HG02884 (cell line): ENCODE measurements around the gene TBXAS1.

ENCODE experiments used
- ATAC-seq: cut with Tn5 transposase; IDR thresholded peaks from one replicate; pipeline ENCODE4 v1.9.1; 2021; ENCODE audit warnings: mild to moderate bottlenecking, moderate library complexity; ENCODE audit not compliant: unreplicated experiment

The TBXAS1 gene

DNA sequence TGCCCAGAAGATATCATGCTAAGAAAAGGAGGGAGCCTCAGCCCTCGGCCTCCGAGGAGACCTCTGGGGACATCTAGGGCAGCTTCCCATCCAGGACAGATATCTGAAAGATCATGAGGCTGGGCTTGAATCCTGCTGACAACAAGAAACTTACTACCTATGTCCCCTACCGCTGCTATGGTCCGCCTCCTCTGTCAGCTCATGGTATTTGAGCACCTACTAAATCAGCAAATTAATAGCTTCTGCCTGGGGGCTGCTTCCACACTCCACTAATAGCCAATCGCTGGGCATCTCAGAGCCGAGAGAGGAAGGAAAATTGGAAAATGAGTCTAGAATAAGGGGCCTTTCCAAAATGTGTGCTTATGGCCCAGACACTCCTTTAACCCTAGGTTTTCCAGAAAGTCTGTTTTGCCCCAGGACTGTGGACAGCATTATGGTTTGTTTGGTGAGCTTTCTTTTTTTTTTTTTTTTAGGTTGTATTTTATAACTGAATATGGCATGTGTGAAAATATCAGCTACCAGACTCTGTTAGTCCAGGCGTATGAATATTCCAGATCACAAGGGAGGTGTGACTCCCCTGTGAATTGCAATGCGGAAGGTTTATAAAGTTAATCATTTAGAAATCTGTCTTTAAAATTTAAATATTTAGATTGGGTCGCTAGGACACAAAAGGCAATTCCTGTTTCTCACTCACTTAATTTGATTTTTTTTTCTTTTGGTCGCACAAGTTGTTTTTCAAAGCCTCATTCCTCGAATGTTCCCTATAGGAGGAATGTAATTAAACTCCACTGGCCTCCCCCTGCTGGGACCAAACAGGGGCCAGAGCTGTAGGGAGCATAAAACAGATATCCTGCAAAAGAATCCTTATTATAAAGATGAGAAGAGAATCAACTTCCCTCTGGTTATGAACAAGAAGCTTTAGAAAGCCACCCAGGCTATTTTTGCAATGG, 144.3 kb downstream of the TBXAS1 start:
- ATAC-seq: no peak

DNA sequence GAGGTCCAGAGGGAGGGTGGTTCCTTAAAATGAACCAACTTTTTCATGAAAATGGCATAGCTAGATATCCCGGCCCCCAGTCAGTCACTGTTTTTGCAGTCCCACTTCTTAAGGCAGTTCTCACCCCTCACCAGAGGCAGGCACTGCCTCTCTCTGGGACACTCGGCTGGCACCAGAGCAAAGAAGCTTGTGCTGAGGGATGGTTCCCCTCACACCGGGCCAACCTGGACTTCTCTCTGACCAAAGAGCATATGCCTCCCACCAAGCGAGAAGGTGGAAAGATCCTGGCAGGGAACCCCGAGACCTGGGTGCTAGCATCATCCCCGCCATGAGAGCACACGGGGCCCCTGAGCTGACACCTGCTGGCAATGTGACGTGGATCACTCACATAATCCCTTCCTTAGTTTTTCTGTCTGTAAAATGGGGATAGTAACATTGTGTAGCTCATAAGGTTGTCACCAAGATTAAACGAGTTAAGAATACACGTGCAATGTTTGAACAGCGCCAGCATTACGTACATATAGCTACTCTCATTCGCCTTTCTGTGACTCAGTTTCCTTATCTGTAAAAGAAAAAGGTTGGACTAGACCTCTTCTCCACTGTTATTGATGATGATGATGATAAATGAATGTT, 145.2 kb downstream of the TBXAS1 start:
- no peak for ATAC-seq

DNA sequence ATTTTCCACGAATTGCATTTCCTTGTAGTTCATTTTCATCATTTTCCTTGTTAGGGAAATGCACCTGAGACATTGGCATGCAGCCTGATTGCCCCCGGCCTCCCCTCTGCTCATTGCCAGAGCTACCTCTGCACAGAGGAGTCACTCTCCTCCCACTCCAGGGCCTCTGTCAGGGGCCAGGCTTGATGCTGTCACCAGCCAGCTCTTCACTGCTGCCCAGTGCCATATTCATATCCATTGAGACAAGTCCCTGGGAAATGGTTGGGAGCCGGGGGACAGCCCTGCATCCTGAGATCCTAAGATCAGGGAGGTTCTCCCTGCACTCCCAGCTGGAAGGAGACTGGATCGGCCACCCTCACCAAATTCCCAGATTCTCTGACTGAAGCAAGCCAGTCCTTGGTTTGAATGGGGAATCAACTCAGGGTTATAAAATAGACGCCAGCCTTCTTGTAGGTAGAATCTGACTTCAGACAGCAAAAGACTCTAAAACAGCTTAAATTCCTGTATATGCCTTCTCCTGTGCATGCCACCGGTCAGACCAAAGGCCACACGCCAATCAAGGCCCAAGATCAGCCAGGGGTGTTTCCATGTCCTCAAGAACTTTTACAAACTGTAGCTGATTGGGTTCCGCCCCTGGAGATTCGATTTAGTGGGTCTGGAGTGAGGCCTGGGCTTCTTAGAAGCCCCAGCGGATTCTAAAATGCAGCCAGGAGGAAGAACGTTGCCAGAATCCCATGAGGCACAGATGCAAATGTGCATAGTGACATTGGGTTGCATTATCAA, 147.2 kb downstream of the TBXAS1 start:
- ATAC-seq: no peak

DNA sequence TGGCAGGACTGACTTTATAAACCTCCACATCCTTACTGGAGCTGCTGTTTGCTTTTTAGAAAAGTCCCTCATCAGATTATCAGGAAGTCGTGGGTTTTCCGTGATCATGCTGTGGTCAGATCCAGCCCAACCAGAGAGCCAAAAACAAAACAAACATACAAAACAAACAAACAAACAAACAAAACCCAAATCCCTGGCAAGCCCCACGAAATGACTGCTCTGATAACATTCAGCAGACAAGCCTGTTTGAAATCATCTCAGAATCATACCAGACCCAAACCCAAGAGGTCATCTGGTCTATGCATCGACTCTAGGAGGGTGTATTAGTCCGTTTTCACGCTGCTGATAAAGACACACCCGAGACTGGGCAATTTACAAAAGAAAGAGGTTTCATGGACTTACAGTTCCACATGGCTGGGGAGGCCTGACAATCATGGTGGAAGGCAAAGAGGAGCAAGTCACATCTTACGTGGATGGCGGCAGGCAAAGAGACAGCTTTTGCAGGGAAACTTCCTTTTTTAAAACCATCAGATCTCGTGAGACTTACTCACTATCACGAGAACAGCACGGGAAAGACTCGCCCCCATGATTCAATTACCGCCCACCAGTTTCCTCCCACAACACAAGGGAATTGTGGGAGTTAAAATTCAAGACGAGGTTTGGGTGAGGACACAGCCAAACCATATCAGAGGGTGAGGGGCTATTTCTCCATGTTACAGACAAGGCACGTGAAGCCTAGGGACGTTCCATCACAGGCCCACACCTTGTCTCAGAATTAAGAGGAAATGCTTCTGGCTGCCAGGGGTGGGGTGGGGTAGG, 148.0 kb downstream of the TBXAS1 start:
- no peak for ATAC-seq

DNA sequence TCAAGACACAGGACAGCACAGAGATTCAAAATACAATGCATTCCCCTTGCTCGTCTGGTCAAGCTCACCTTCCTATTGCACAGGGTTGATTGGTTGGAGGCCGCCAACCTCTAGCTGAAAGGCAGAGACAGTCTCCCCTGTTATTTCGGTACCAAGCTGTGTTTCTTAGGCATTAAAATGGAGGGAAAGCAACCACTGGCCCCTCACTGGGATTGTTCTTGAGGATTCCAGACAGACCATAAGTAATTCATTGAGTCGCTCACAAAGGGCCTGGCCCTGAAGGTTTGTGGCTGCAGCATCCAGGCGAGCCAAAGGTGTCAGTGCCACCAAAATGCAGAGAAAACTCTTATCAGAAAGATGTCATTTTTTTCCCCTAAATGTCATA, 152.4 kb downstream of the TBXAS1 start:
- no peak for ATAC-seq

GRCh38 chr7:139982927-139983920, 154.2 kb downstream of the TBXAS1 start:
- no peak for ATAC-seq

GRCh38 chr7:139984642-139985539, 155.8 kb downstream of the TBXAS1 start:
- ATAC-seq: no peak

DNA sequence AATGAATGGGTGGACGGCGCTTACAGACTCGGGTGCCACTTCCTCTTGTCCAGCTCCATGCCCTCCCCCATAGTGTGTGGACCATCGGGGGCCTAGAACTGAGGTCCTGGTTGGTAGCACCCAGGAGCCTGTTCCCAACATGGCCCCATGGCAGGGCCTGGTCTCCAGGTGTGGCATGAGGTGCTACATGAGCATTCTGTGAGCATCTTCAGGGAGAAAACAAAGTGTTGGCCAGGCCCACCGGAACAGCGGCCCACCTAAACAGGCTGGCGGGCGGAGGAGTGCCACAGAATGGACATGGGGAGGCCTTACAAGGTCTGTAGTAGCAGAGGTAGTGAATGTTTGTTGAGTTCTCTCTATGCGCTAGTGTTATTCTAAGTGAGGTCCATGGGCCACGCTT, 156.7 kb downstream of the TBXAS1 start:
- no peak for ATAC-seq

- ATAC-seq: no peak
Observed at GRCh38 chr7:139987691-139988516, 158.8 kb downstream of the TBXAS1 start.

- ATAC-seq: no peak
Observed at GRCh38 chr7:139989366-139990141, 160.5 kb downstream of the TBXAS1 start.

DNA sequence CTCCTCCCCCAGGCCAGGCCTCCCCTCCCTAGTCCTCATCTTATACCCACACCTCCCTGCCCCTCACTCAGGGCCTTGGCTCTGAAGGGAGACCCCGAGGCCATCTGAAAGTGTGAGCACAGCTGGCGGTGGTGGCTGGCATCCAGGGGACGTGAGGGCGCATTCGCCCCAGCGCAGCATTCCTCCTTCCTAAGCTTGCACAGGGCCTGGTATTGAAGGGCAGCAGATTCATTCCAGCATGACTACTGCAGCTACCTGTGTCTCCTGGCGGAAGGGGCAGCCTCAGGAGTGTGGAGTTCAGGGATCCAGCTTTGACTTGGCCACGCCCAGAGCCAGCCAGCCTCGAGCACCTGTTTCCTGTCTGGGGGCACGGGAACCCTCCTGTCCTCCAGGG, 161.1 kb downstream of the TBXAS1 start:
- no peak for ATAC-seq

GRCh38 chr7:139990571-139991268, 161.7 kb downstream of the TBXAS1 start:
- no peak for ATAC-seq

DNA sequence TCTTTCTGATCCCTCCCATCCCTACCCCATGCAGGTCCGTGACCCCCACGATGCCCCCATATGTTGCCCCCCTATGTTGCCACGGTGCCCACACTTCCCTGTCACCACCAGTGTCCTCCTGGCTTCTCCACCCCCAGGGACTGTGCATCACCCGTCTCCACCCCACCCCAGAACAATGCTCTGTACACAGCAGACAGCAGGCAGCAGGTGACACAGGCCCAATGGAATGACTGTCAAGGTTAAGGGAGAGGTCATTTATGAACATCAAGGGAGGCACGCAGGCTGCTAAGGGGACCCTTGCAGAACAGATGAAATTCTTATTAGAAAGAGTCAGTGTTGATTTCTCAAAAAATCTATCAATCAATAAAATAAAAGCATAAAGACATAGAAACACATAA, 162.2 kb downstream of the TBXAS1 start:
- ATAC-seq: no peak

- ATAC-seq: no peak
Observed at GRCh38 chr7:139991911-139992310, 162.8 kb downstream of the TBXAS1 start.

DNA sequence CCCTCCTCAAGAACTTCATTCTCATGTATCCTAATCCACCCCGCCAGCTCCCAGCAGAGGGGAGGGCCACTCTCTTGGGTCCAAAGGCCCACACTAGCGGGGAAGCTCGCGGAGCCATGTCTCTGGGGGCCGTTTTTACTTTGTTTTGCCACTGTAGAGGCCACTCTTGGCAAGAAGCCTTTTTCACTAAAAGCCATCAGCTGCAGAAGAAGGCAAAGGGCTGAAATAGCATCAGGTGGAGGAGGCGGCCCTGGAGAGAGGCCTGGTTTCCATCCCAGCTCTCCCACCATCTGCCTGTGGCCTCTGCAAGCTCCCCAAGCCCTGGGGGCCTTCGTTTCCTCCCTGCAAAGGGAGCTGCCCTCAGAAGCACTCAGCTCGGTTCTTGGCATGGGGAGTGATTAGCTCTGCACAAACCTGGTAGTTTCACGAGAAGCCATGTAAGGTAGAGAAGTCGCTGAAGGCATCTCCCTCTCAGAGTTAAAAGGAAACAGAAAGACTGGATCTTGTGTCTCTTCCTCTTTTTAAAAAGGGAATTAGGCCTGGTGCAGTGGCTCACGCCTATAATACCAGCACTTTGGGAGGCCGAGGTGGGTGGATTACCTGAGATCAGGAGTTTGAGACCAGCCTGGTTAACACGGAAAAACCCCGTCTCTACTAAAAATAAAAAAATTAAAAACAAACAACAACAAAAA, 163.4 kb downstream of the TBXAS1 start:
- no peak for ATAC-seq

- no peak for ATAC-seq
Observed at GRCh38 chr7:139993169-139993568, 164.1 kb downstream of the TBXAS1 start.
